ENCODE data around the gene CAPN1.

DNA sequence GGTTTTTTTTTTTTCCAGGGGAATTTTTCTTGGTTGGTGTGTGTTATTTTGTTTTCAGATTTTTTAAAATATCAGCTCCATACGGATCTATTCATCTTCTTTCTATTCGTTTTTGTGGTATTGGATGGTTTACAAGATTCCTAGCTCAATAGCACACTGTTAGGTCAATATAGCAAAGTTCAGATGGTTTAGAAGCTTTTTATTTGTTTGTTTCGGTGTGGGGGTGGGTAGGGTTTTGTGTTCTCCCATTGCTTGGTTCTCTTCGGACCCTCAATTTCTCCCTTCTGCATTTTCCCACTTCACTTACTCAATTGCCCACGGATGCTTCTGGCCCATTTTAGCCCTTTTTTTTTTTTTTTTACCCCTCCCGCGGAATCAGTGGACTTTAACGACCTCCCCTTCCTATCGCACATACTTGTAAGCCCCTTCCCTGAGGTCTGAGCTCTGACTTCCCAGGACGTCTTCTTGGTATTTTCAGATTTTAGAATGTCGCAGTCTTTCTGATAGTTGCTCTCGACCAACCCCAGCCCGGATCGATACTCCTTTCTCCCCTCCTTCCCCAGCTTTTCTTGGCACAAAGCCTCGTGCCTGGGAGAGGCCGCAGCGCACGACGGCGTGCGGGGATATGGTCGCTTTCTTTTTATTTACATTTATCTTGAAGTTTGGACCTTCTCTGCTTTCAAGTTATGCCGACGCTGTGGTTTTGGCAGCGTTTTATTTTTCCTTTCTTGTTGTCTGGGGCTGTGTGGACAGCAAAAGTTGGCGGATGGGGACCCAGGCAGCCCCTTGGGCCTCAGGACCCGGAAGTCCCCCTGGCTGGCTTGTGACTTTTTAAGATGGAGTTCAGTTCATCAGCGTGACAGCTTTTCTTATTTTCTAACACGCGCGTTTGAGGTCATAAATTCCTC lies 16.1 kb upstream of the CAPN1 start:
- TF ChIP-seq, protein P1, sequence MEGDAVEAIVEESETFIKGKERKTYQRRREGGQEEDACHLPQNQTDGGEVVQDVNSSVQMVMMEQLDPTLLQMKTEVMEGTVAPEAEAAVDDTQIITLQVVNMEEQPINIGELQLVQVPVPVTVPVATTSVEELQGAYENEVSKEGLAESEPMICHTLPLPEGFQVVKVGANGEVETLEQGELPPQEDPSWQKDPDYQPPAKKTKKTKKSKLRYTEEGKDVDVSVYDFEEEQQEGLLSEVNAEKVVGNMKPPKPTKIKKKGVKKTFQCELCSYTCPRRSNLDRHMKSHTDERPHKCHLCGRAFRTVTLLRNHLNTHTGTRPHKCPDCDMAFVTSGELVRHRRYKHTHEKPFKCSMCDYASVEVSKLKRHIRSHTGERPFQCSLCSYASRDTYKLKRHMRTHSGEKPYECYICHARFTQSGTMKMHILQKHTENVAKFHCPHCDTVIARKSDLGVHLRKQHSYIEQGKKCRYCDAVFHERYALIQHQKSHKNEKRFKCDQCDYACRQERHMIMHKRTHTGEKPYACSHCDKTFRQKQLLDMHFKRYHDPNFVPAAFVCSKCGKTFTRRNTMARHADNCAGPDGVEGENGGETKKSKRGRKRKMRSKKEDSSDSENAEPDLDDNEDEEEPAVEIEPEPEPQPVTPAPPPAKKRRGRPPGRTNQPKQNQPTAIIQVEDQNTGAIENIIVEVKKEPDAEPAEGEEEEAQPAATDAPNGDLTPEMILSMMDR (conservative IDR thresholded peaks at IDR 0.05), result no peak
- no peak for TF ChIP-seq ZFX (IDR thresholded peaks at IDR 0.05)
